Fibroblast of upper back skin (primary cell): ENCODE data around the gene GRHL1.
"Not testable (repeated sequence)": the region's sequence is repeated elsewhere in the genome, so short reads cannot be mapped to it uniquely, and the experiment has no call there.

ENCODE experiments used
- DNase-seq: peaks from one replicate; pipeline ENCODE4 v3.0.0-alpha.2; 2013

Gene GRHL1

DNA sequence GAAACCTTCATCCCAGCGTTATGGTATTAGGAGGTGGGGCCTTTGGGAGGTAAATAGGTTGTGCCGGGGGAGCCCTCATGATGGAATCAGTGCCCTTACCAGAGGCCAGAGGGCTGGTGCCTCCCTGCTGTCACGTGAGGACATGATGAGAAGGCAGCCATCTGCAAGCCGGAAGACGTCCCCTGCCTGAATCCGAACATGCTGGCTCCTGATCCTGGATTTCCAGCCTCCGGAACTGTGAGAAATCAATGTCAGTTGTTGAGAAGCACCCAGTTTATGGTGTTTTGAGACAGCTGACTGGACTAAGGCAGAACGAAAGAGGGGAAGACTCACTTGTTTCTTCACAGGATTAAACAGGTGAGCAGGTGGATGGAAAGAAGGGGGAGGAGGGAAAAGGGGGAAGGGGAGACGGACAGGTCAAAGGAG is 78.8 kb downstream of the GRHL1 start:
- no peak for DNase-seq

GRCh38 chr2:10030798-10031197 is 79.3 kb downstream of the GRHL1 start:
- DNase-seq, result not testable (repeated sequence)

- no peak for DNase-seq
Observed at GRCh38 chr2:10031886-10032745, 80.6 kb downstream of the GRHL1 start.

- no peak for DNase-seq
Observed at GRCh38 chr2:10032746-10033105, 81.2 kb downstream of the GRHL1 start.

DNA sequence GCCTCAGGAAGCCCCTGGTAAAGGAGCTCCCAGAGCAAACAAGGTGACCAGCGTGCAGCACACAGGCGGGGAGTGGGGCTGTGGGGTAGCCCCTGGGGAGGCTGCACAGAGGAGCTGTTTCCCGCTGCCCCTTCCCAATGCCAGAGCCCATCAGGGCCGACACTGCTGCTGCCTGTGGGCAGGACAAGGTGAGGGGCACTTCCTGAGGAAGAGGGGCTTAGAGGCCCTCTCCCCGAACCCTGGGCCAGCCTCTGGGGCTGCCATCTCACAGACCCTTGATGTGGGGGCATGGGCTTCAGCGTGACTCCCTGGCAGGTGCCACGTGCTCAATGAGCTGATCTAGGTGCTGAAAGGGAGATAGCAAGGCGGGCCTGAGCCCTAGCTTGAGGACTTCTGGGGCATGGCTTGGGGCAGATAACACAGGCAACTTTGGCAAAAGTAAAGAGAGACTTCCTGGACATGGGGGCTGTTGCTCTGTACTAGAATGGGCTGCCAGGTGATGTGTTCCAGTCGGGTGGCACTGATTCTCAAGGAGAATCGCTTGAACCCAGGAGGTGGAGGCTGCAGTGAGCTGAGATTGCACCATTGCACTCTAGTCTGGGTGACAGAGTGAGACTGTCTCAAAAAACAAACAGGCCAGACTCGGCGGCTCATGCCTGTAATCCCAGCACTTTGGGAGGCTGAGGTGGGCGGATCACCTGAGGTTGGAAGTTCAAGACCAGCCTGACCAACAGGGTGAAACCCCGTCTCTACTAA is 81.9 kb downstream of the GRHL1 start:
- DNase-seq, result no peak

- DNase-seq, result no peak
Observed at GRCh38 chr2:10034333-10035052, 83.0 kb downstream of the GRHL1 start.

- no peak for DNase-seq
Observed at GRCh38 chr2:10035053-10035422, 83.5 kb downstream of the GRHL1 start.

DNA sequence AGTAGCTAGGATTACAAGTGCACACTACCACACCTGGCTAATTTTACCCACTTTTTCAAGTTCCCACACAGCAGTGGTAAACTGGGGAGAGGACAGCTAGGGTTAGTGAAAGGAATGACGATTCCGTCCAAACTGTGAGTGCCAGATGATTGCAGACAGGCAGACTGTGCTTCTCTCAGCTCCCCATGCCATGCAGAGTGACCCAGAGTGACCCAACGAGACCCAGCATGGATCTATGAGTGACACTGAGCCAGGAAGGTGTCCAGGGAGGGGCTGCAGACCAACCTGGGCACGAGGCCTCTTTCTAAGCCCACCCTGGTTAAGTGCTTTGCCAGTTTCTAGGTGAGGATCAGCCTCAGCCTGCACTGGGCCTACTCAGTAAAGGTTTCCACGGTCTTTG is 84.1 kb downstream of the GRHL1 start:
- DNase-seq, result no peak

DNA sequence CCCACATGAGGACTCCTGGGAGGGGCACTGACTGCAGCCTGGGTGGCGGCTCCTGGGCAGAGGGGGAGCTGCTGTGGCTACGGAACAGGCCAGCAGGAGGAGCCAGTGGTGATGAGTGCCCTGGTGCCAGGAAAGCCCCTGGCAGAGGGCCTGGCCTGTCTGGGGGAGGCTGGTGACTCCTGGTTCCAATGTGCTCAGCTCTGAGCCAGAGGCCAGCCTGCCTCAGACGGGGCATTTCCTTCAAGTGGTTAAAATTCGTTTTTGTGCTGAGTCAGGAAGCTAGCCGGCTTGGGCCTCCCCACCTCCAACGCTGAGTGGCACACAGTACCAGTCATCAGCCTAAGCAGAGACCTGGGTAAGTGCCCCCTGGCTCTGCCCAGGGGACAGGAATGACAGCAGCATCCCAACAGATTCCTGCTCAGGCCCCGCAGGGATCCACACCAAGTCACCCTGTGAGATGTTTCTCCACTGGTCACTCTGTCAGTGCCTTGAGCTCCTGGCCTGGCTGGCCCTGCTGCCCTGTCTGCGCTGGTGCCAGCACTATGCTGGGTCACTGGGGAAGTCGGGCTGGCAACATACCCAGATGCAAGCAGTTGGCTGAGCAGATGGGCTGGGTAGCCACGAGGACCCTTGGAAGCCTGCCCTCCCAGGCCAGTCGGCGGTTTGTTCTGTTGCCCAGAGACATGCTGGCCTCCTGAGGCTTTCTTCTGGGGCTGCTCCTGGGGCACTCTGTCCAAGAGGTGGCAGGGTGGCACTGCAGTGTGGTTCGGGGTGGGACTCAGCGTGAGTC is 84.8 kb downstream of the GRHL1 start:
- no peak for DNase-seq

GRCh38 chr2:10038123-10038522 is 86.6 kb downstream of the GRHL1 start:
- no peak for DNase-seq

DNA sequence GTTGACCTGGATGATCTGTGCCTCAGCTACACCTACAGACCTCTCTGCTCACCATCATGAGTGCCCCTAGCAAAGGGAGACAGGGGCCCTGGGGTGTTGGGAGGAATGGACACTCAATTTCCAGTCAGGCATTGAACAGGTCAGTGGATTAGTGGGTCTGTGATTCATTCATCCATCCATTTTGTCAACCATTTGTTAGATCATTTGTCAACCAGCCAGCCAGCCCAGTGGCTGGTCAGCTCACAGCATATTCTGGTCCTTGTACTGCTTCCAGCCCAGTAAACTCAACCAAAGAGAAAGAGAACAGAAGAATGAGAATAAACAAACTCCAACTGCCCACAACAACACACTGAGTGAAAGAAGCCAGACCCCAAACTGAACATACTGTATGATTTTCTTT is 87.2 kb downstream of the GRHL1 start:
- DNase-seq, result no peak

GRCh38 chr2:10039658-10040410 is 88.3 kb downstream of the GRHL1 start:
- no peak for DNase-seq

GRCh38 chr2:10041711-10042110 is 90.2 kb downstream of the GRHL1 start:
- no peak for DNase-seq

DNA sequence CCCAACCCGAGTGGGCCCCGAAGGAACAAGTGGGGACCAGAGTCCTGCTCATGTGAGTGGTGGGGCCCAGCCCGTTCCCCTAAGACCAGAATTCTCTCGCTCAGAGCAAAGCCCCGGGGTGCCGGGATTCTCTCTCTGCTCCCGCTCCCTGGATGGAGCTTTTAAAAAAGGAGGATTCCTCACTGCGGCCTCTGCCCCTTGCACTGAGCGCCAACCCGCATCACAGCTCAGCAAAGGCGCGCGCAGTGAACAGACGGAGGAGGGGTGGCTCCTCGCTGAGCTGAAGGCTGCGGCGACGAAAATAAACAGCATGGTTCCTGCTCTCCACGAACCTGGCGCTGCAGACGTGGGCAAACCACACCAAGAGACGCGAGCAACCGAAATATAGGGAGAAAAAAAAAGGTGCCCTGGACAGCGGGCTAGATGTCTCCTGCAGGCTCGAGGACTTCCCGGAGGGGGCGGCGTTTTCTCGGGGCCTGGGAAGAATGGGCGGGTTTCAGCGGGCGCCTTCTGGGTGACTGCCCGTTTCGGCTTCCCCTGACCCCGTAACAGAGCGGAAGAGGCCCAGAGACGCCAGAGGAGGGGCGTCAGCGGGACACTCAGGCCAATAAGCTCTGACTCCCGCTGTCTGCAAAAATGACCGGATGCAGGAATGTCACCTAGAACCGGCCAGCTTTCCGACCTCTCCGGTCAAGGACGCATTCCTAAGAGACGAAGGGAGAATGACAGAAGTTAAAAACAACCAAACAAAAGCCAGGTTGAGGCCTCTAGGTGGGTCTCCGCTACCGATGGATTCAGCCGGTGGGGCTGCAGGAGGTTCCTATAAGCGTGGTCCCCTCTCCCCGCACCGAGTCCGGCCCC is 91.0 kb downstream of the GRHL1 start:
- peak; percentile 40 for DNase-seq

GRCh38 chr2:10043256-10043905 is 91.9 kb downstream of the GRHL1 start, which contains the start of gene KLF11:
Gene KLF11 (plus strand): TSS chr2:10043550. CDS start chr2:10043717, 167 bp downstream.
- DNase-seq, result peak; percentile 88

DNA sequence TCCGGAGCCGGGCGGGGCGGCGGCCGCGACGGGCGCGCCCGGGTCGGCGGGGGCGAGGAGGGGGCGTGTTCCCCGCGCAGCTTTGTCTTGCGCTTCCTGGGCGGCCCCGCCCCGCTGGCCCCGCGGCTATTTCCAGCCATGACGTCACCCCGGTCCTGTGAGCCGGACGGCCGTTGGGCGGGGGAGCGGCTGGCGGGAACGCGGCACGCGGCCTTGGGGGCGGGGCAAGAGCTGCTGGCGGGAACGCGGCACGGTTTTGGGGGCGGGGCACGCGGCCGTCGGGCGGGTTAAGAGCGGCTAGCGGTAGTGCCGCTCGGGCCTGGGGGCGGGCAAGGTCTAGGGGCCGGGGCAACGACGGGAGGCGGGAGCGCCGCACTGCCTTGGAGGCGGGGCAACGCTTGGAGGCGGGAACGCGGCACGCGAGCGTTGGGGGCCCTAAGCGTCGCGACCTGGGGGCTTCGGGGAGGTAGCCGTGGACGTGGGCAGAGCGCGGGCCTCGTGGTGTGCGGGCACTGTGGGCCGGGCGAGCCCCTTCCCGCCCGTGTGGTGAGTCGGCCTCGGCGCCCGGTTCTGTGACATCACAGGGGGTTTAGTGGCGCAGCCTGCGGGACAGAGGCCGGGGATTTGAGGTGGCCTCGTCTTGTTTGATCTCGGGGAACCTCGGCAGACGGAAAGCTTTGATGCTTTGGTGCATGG is 92.6 kb downstream of the GRHL1 start:
- DNase-seq, result peak; percentile 89

- DNase-seq, result no peak
Observed at GRCh38 chr2:10045561-10046355, 94.3 kb downstream of the GRHL1 start.

- no peak for DNase-seq
Observed at GRCh38 chr2:10046931-10047330, 95.4 kb downstream of the GRHL1 start.
